Measurements from ENCODE around the gene HES4.
"Not testable (repeated sequence)": the region's sequence is repeated elsewhere in the genome, so short reads cannot be mapped to it uniquely, and the experiment has no call there.

DNA sequence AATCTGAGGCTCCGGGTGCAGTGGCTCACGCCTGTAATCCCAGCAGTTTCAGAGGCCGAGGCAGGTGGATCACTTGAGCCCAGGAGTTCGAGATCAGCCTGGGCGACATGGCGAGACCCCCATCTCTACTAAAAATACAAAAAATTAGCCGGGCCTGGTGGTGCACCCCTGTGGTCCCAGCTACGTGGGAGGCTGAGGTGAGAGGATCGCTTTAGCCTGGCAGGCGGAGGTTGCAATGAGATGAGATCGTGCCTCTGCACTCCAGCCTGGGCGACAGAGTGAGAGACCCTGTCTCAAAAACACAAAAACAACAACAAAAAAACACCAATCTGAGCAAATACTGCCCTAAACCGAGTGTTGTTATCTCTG is 12.8 kb upstream of the HES4 start:
- TF ChIP-seq, protein P1, sequence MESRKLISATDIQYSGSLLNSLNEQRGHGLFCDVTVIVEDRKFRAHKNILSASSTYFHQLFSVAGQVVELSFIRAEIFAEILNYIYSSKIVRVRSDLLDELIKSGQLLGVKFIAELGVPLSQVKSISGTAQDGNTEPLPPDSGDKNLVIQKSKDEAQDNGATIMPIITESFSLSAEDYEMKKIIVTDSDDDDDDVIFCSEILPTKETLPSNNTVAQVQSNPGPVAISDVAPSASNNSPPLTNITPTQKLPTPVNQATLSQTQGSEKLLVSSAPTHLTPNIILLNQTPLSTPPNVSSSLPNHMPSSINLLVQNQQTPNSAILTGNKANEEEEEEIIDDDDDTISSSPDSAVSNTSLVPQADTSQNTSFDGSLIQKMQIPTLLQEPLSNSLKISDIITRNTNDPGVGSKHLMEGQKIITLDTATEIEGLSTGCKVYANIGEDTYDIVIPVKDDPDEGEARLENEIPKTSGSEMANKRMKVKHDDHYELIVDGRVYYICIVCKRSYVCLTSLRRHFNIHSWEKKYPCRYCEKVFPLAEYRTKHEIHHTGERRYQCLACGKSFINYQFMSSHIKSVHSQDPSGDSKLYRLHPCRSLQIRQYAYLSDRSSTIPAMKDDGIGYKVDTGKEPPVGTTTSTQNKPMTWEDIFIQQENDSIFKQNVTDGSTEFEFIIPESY (IDR thresholded peaks at IDR 0.05; ENCODE audit: extremely low read depth, insufficient replicate concordance, low read length), result not testable (repeated sequence)
- not testable (repeated sequence) for TF ChIP-seq CTCF (IDR thresholded peaks at IDR 0.05 in 2 of 3, conservative IDR thresholded peaks at IDR 0.05 in 1 of 3; ENCODE audit: borderline replicate concordance in 1 of 3, insufficient read depth in 1 of 3, low read depth in 2 of 3, low read length in 2 of 3); REST (IDR thresholded peaks at IDR 0.05; ENCODE audit: low read depth); SP1 (IDR thresholded peaks at IDR 0.05; ENCODE audit: low read depth); ZNF274 (IDR thresholded peaks at IDR 0.05; ENCODE audit: low read depth, low read length); EZH2 (IDR thresholded peaks at IDR 0.05); FOSL1 (IDR thresholded peaks at IDR 0.05; ENCODE audit: low read depth); POLR2A (IDR thresholded peaks at IDR 0.05; ENCODE audit: borderline replicate concordance, extremely low read depth, insufficient read depth, insufficient read length)

Data from HCT116 (cell line).